GM06990 (cell line): ENCODE measurements around the gene ACIN1.

Experiments used
- DNase-seq: peaks from one replicate; pipeline ENCODE4 v3.0.0-alpha.2; 2011; ENCODE audit not compliant: insufficient read length; ENCODE audit errors: extremely low read depth
- H3K27me3 ChIP-seq: replicated peaks from 2 replicates; pipeline ENCODE4 v1.6.0; 2011; ENCODE audit warnings: low read length; ENCODE audit not compliant: control insufficient read depth, insufficient read depth
- H3K36me3 ChIP-seq: 2 replicates; pipeline ENCODE4 v1.5.1; 2011; ENCODE audit warnings: low read length; ENCODE audit not compliant: control insufficient read depth, insufficient read depth
- H3K4me3 ChIP-seq: replicated peaks from 2 replicates; pipeline ENCODE4 v1.5.1; 2011; ENCODE audit warnings: low read depth, mild to moderate bottlenecking, control low read depth, low read length
- CTCF ChIP-seq: IDR thresholded peaks from 2 replicates; pipeline ENCODE4 v1.5.1; 2011; ENCODE audit warnings: low read length, control low read depth, mild to moderate bottlenecking, inconsistent platforms; ENCODE audit not compliant: insufficient read depth, poor library complexity, severe bottlenecking

Gene ACIN1

GRCh38 chr14:23094666-23095195, at the start of gene ACIN1:
Gene ACIN1 (minus strand): TSS chr14:23095136. CDS start chr14:23095112, 24 bp downstream.
- no peak for TF ChIP-seq CTCF
- peak; percentile 97 for DNase-seq
- Histone ChIP-seq H3K36me3 (peaks cover 11% of the 10 kb centered on the region), H3K4me3 (peak within 1 kb of the TSS; percentile 97), H3K27me3 (no peaks in the 10 kb centered on the region)

- Histone ChIP-seq H3K4me3 (no peak overlapping the region), H3K27me3 (peaks cover 5% of the 10 kb centered on the region; the same call in 1 of the 2 replicates), H3K36me3 (no peaks in the 10 kb centered on the region)
- no peak for TF ChIP-seq CTCF
- no peak for DNase-seq
Observed at GRCh38 chr14:23143911-23144310, 49.0 kb upstream of the ACIN1 start.

- Histone ChIP-seq H3K27me3 (peaks cover 5% of the 10 kb centered on the region; the same call in 1 of the 2 replicates), H3K36me3 (no peaks in the 10 kb centered on the region), H3K4me3 (no peak overlapping the region)
- no peak for DNase-seq
- TF ChIP-seq CTCF, result no peak
Observed at GRCh38 chr14:23142826-23143225, 47.9 kb upstream of the ACIN1 start.

- DNase-seq, result no peak
- no peak for TF ChIP-seq CTCF
- H3K36me3 ChIP-seq, result no peaks in the 10 kb centered on the region
- no peak overlapping the region for H3K4me3 ChIP-seq
- H3K27me3 ChIP-seq, result peaks cover 5% of the 10 kb centered on the region; the same call in 1 of the 2 replicates
Observed at GRCh38 chr14:23141706-23142444, 46.9 kb upstream of the ACIN1 start.

GRCh38 chr14:23140371-23140770, 45.4 kb upstream of the ACIN1 start:
- Histone ChIP-seq H3K4me3 (no peak overlapping the region), H3K27me3 (peaks cover 5% of the 10 kb centered on the region; the same call in 1 of the 2 replicates), H3K36me3 (no peaks in the 10 kb centered on the region)
- TF ChIP-seq CTCF, result no peak
- no peak for DNase-seq
